Activated naive CD4-positive, alpha-beta T cell treated with anti-CD3 and anti-CD28 coated beads for 36 hours (primary cell): Measurements from ENCODE around the gene DGKG. TPM values are rescaled to one million over a fixed set of nuclear protein-coding genes. Genes with fewer than 3 reads are reported as not detected.

Experiments
- CTCF ChIA-PET: fragments of 350-600 bp; sonication (Branson Sonifier 250); formaldehyde crosslinking; loops from one replicate; lab custom pipeline; 2021; ENCODE audit warnings: antibody characterized with exemption; lab: Charles Lee
- DNase-seq: peaks from one replicate; pipeline ENCODE4 v3.0.0-alpha.2; 2020
- H3K27ac Mint-ChIP-seq: one replicate; pipeline ENCODE4 v1.8.0; 2021; ENCODE audit warnings: mild to moderate bottlenecking, mixed read lengths
- H3K27me3 Mint-ChIP-seq: one replicate; pipeline ENCODE4 v1.8.0; 2021; ENCODE audit warnings: low read depth, mixed read lengths
- H3K36me3 Mint-ChIP-seq: one replicate; pipeline ENCODE4 v1.8.0; 2021; ENCODE audit warnings: low read depth, mixed read lengths
- H3K4me1 Mint-ChIP-seq: one replicate; pipeline ENCODE4 v1.8.0; 2021; ENCODE audit warnings: low read depth, mixed read lengths
- H3K4me3 Mint-ChIP-seq: one replicate; pipeline ENCODE4 v1.8.0; 2021; ENCODE audit warnings: mild to moderate bottlenecking, moderate library complexity, mixed read lengths
- H3K9me3 Mint-ChIP-seq: one replicate; pipeline ENCODE4 v1.8.0; 2021; ENCODE audit warnings: mixed read lengths
- intact Hi-C: fragments of 100-400 bp; cut with micrococcal nuclease; formaldehyde crosslinking; loops from one replicate; pipeline ENCODE4 v1.15.1; 2023
- total RNA-seq, 2 experiments: library from RNA; stranded (reverse); gene quantifications; one replicate each; pipeline ENCODE4 v1.2.3, GENCODE V29; 2021

The DGKG gene
- total RNA-seq = under 1 TPM; 0.25 to 0.98 TPM

GRCh38 chr3:186361762-186362536 lies at the start of gene DGKG:
Gene DGKG (minus strand): TSS chr3:186362234. CDS start chr3:186320459, 41,775 bp downstream.
- peaks cover 48% of the 10 kb centered on the region for H3K27me3 Mint-ChIP-seq
- H3K4me3 Mint-ChIP-seq = peak within 1 kb of the TSS; percentile 38
- H3K9me3 Mint-ChIP-seq = no peaks in the 10 kb centered on the region
- no peaks in the 10 kb centered on the region for H3K36me3 Mint-ChIP-seq
- peak; percentile 37 for DNase-seq
- CTCF ChIA-PET = interaction anchor here (1.1 kb wide), 1 partner anchor 178 kb away, joined by 3 read pairs; no protein-coding TSS in a partner anchor
- H3K4me1 Mint-ChIP-seq = peaks cover 3% of the 10 kb centered on the region
- intact Hi-C loops = loop anchor here (2.0 kb wide), 1 partner anchor 179 kb away; no protein-coding TSS in a partner anchor
- H3K27ac Mint-ChIP-seq = no peak within 1 kb of the TSS

GRCh38 chr3:186411089-186411488 lies 49.1 kb upstream of the DGKG start:
- DNase-seq = no peak
- Mint-ChIP-seq H3K36me3 (no peaks in the 10 kb centered on the region), H3K9me3 (no peaks in the 10 kb centered on the region), H3K4me1 (peaks cover 30% of the 10 kb centered on the region), H3K27ac (no peak overlapping the region), H3K4me3 (no peak overlapping the region), H3K27me3 (peaks cover 15% of the 10 kb centered on the region)
- intact Hi-C loops = no loop called here
- CTCF ChIA-PET = interaction anchor here (0.6 to 2.2 kb wide), 2 partner anchors 128 to 129 kb away, joined by 3 to 8 read pairs; no protein-coding TSS in a partner anchor

GRCh38 chr3:186406669-186407635 lies 44.9 kb upstream of the DGKG start:
- CTCF ChIA-PET = no interaction called here
- intact Hi-C loops = no loop called here
- Mint-ChIP-seq H3K9me3 (no peaks in the 10 kb centered on the region), H3K4me1 (peaks cover 8% of the 10 kb centered on the region), H3K4me3 (no peak overlapping the region), H3K27me3 (no peaks in the 10 kb centered on the region), H3K36me3 (no peaks in the 10 kb centered on the region), H3K27ac (no peak overlapping the region)
- no peak for DNase-seq

GRCh38 chr3:186401556-186401955 lies 39.5 kb upstream of the DGKG start:
- Mint-ChIP-seq H3K36me3 (no peaks in the 10 kb centered on the region), H3K27ac (no peak overlapping the region), H3K27me3 (no peaks in the 10 kb centered on the region), H3K9me3 (no peaks in the 10 kb centered on the region), H3K4me1 (peaks cover 2% of the 10 kb centered on the region), H3K4me3 (no peak overlapping the region)
- peak; percentile 43 for DNase-seq
- intact Hi-C loops = no loop called here
- CTCF ChIA-PET = interaction anchor here (0.6 kb wide), 1 partner anchor 125 kb away, joined by 3 read pairs; no protein-coding TSS in a partner anchor

- H3K27me3 Mint-ChIP-seq = no peaks in the 10 kb centered on the region
- intact Hi-C loops = no loop called here
- no peaks in the 10 kb centered on the region for H3K36me3 Mint-ChIP-seq
- no peak for DNase-seq
- peaks cover 2% of the 10 kb centered on the region for H3K4me1 Mint-ChIP-seq
- no peak overlapping the region for H3K4me3 Mint-ChIP-seq
- CTCF ChIA-PET = no interaction called here
- no peak overlapping the region for H3K27ac Mint-ChIP-seq
- no peaks in the 10 kb centered on the region for H3K9me3 Mint-ChIP-seq
Measured at GRCh38 chr3:186400662-186401061, 38.6 kb upstream of the DGKG start.

- peaks cover 2% of the 10 kb centered on the region for H3K4me1 Mint-ChIP-seq
- H3K36me3 Mint-ChIP-seq = no peaks in the 10 kb centered on the region
- intact Hi-C loops = no loop called here
- H3K27me3 Mint-ChIP-seq = no peaks in the 10 kb centered on the region
- CTCF ChIA-PET = no interaction called here
- H3K4me3 Mint-ChIP-seq = no peak overlapping the region
- H3K9me3 Mint-ChIP-seq = no peaks in the 10 kb centered on the region
- H3K27ac Mint-ChIP-seq = no peak overlapping the region
- no peak for DNase-seq
Measured at GRCh38 chr3:186400026-186400425, 38.0 kb upstream of the DGKG start.

- CTCF ChIA-PET = interaction anchor here (0.6 kb wide), 1 partner anchor 1987 kb away, joined by 4 read pairs; no protein-coding TSS in a partner anchor
- Mint-ChIP-seq H3K36me3 (no peaks in the 10 kb centered on the region), H3K27ac (no peak overlapping the region), H3K27me3 (peaks cover 2% of the 10 kb centered on the region), H3K4me1 (no peaks in the 10 kb centered on the region), H3K9me3 (peaks cover 3% of the 10 kb centered on the region), H3K4me3 (no peak overlapping the region)
- DNase-seq = no peak
- intact Hi-C loops = no loop called here
Measured at GRCh38 chr3:186394566-186395217, 32.7 kb upstream of the DGKG start.

- CTCF ChIA-PET = no interaction called here
- Mint-ChIP-seq H3K36me3 (no peaks in the 10 kb centered on the region), H3K4me1 (no peaks in the 10 kb centered on the region), H3K9me3 (no peaks in the 10 kb centered on the region), H3K4me3 (no peak overlapping the region), H3K27ac (no peak overlapping the region), H3K27me3 (no peaks in the 10 kb centered on the region)
- intact Hi-C loops = no loop called here
- no peak for DNase-seq
Measured at GRCh38 chr3:186386883-186387560, 25.0 kb upstream of the DGKG start.

- Mint-ChIP-seq H3K4me1 (no peaks in the 10 kb centered on the region), H3K36me3 (no peaks in the 10 kb centered on the region), H3K9me3 (no peaks in the 10 kb centered on the region), H3K4me3 (no peak overlapping the region), H3K27me3 (no peaks in the 10 kb centered on the region), H3K27ac (no peak overlapping the region)
- intact Hi-C loops = no loop called here
- CTCF ChIA-PET = no interaction called here
- DNase-seq = no peak
Measured at GRCh38 chr3:186385856-186386602, 24.0 kb upstream of the DGKG start.

- DNase-seq = no peak
- H3K4me3 Mint-ChIP-seq = no peak overlapping the region
- peaks cover 3% of the 10 kb centered on the region for H3K9me3 Mint-ChIP-seq
- no peaks in the 10 kb centered on the region for H3K36me3 Mint-ChIP-seq
- H3K27ac Mint-ChIP-seq = no peak overlapping the region
- CTCF ChIA-PET = interaction anchor here (0.5 to 1.5 kb wide), 2 partner anchors 124 to 400 kb away, joined by 3 read pairs; no protein-coding TSS in a partner anchor
- H3K4me1 Mint-ChIP-seq = peaks cover 6% of the 10 kb centered on the region
- peaks cover 3% of the 10 kb centered on the region for H3K27me3 Mint-ChIP-seq
- intact Hi-C loops = no loop called here
Measured at GRCh38 chr3:186383026-186383993, 21.3 kb upstream of the DGKG start.
